Loucy (cell line): Measurements from ENCODE around the gene PFKFB1.

Experiments used
- H2AFZ ChIP-seq: fragments of 200-600 bp; sonication (generic); 2 replicates; pipeline ENCODE4 v1.6.0; 2016; ENCODE audit warnings: antibody characterized with exemption, mild to moderate bottlenecking, low read length, moderate library complexity
- H3F3A ChIP-seq: fragments of 200-600 bp; 2 replicates; pipeline ENCODE4 v1.6.0; 2016; ENCODE audit warnings: antibody characterized with exemption, low read depth, mild to moderate bottlenecking
- H3K27me3 ChIP-seq: fragments of 200-600 bp; sonication (generic); 2 replicates; pipeline ENCODE4 v1.6.1; 2014; ENCODE audit warnings: low read length, mild to moderate bottlenecking; ENCODE audit not compliant: insufficient read depth, poor library complexity, severe bottlenecking
- H3K36me3 ChIP-seq: fragments of 200-600 bp; sonication (generic); 2 replicates; pipeline ENCODE4 v1.6.1; 2016; ENCODE audit warnings: low read length; ENCODE audit not compliant: insufficient read depth
- H3K4me1 ChIP-seq: fragments of 200-600 bp; sonication (generic); 2 replicates; pipeline ENCODE4 v1.5.1; 2014; ENCODE audit warnings: low read length, mild to moderate bottlenecking; ENCODE audit not compliant: insufficient read depth, poor library complexity, severe bottlenecking
- H3K4me2 ChIP-seq: fragments of 200-600 bp; sonication (generic); 2 replicates; pipeline ENCODE4 v1.6.0; 2014; ENCODE audit warnings: antibody characterized with exemption, low read length, low read depth, mild to moderate bottlenecking; ENCODE audit not compliant: poor library complexity, severe bottlenecking
- H3K4me3 ChIP-seq: fragments of 200-600 bp; sonication (generic); 2 replicates; pipeline ENCODE4 v1.5.1; 2014; ENCODE audit warnings: low read length, mild to moderate bottlenecking, mixed read lengths; ENCODE audit not compliant: poor library complexity, severe bottlenecking
- H3K79me2 ChIP-seq: fragments of 200-600 bp; sonication (generic); 2 replicates; pipeline ENCODE4 v1.6.1; 2014; ENCODE audit warnings: low read length; ENCODE audit not compliant: insufficient read depth
- H3K9ac ChIP-seq: fragments of 200-600 bp; sonication (generic); 2 replicates; pipeline ENCODE4 v1.6.0; 2014; ENCODE audit warnings: mild to moderate bottlenecking, low read depth, low read length, moderate library complexity; ENCODE audit not compliant: poor library complexity, severe bottlenecking
- H3K9me2 ChIP-seq: fragments of 200-600 bp; sonication (generic); replicated peaks from 2 replicates; pipeline ENCODE4 v1.6.1; 2016; ENCODE audit warnings: low read depth, low read length, mixed read lengths
- H3K9me3 ChIP-seq: fragments of 200-600 bp; sonication (generic); 2 replicates; pipeline ENCODE4 v1.6.1; 2014; ENCODE audit warnings: mild to moderate bottlenecking, antibody characterized with exemption, low read length, low read depth; ENCODE audit not compliant: insufficient read depth
- H4K20me1 ChIP-seq: fragments of 200-600 bp; sonication (generic); 2 replicates; pipeline ENCODE4 v1.6.0; 2014; ENCODE audit warnings: antibody characterized with exemption, low read length, mild to moderate bottlenecking; ENCODE audit not compliant: insufficient read depth, poor library complexity, severe bottlenecking
- EZH2phosphoT487 ChIP-seq: fragments of 200-600 bp; IDR thresholded peaks from 2 replicates; pipeline ENCODE4 v1.6.1; 2018; ENCODE audit warnings: antibody characterized with exemption, mild to moderate bottlenecking, moderate library complexity, borderline replicate concordance
- TF ChIP-seq, protein P1 (sequence below): fragments of 200-600 bp; sonication (generic); conservative IDR thresholded peaks from 2 replicates; pipeline ENCODE4 v1.5.1; 2014; ENCODE audit warnings: mild to moderate bottlenecking, antibody characterized with exemption, low read length

The PFKFB1 gene

GRCh38 chrX:55026143-55026542, 32.2 kb upstream of the PFKFB1 start:
- Histone ChIP-seq H2AFZ (no peak overlapping the region), H3K9ac (no peak overlapping the region), H3K27me3 (no peaks in the 10 kb centered on the region), H3K4me3 (no peak overlapping the region), H3F3A (no peaks in the 10 kb centered on the region), H4K20me1 (no peaks in the 10 kb centered on the region), H3K79me2 (no peaks in the 10 kb centered on the region), H3K4me2 (no peak overlapping the region), H3K4me1 (no peaks in the 10 kb centered on the region), H3K9me3 (no peaks in the 10 kb centered on the region), H3K36me3 (no peaks in the 10 kb centered on the region), H3K9me2 (no peaks in the 10 kb centered on the region)
- no peak for TF ChIP-seq EZH2phosphoT487
- TF ChIP-seq, protein P1, sequence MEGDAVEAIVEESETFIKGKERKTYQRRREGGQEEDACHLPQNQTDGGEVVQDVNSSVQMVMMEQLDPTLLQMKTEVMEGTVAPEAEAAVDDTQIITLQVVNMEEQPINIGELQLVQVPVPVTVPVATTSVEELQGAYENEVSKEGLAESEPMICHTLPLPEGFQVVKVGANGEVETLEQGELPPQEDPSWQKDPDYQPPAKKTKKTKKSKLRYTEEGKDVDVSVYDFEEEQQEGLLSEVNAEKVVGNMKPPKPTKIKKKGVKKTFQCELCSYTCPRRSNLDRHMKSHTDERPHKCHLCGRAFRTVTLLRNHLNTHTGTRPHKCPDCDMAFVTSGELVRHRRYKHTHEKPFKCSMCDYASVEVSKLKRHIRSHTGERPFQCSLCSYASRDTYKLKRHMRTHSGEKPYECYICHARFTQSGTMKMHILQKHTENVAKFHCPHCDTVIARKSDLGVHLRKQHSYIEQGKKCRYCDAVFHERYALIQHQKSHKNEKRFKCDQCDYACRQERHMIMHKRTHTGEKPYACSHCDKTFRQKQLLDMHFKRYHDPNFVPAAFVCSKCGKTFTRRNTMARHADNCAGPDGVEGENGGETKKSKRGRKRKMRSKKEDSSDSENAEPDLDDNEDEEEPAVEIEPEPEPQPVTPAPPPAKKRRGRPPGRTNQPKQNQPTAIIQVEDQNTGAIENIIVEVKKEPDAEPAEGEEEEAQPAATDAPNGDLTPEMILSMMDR, result no peak

GRCh38 chrX:55014897-55015299, 20.9 kb upstream of the PFKFB1 start:
- no peak overlapping the region for H3K4me2 ChIP-seq
- H3K27me3 ChIP-seq, result no peaks in the 10 kb centered on the region
- H2AFZ ChIP-seq, result no peak overlapping the region
- H3K4me3 ChIP-seq, result no peak overlapping the region
- no peaks in the 10 kb centered on the region for H3K4me1 ChIP-seq
- no peaks in the 10 kb centered on the region for H3K9me2 ChIP-seq
- no peaks in the 10 kb centered on the region for H3K36me3 ChIP-seq
- no peak overlapping the region for H3K9ac ChIP-seq
- H3K79me2 ChIP-seq, result no peaks in the 10 kb centered on the region
- no peaks in the 10 kb centered on the region for H3K9me3 ChIP-seq
- H4K20me1 ChIP-seq, result no peaks in the 10 kb centered on the region
- no peak for TF ChIP-seq EZH2phosphoT487
- TF ChIP-seq, protein P1, result no peak
- no peaks in the 10 kb centered on the region for H3F3A ChIP-seq

- Histone ChIP-seq H4K20me1 (no peaks in the 10 kb centered on the region), H3K9me3 (no peaks in the 10 kb centered on the region), H3F3A (no peaks in the 10 kb centered on the region), H3K9me2 (no peaks in the 10 kb centered on the region), H3K9ac (no peak overlapping the region), H3K4me1 (no peaks in the 10 kb centered on the region), H3K27me3 (no peaks in the 10 kb centered on the region), H3K79me2 (no peaks in the 10 kb centered on the region), H3K36me3 (peaks cover 1% of the 10 kb centered on the region; the same call in 1 of the 2 replicates), H3K4me3 (no peak overlapping the region), H2AFZ (no peak overlapping the region), H3K4me2 (no peak overlapping the region)
- TF ChIP-seq, protein P1, result peak; percentile 43
- TF ChIP-seq EZH2phosphoT487, result no peak
Observed at GRCh38 chrX:55011294-55011693, 17.3 kb upstream of the PFKFB1 start.
